HCT116 (cell line): ENCODE measurements around the gene MYRF. TPM values are rescaled to one million over a fixed set of nuclear protein-coding genes. Genes with fewer than 3 reads are reported as not detected.

Experiments
- ATAC-seq: fragments of 200-7000 bp; cut with Tn5 transposase; 2 replicates; pipeline ENCODE4 v1.9.1; 2020; ENCODE audit warnings: mild to moderate bottlenecking, moderate library complexity
- BruUV-seq: library from RNA; stranded (reverse); fragments of 400-500 nt; replicated peaks from 2 replicates; lab custom pipeline; 2021; lab: Mats Ljungman, UMichigan
- CTCF ChIA-PET: fragments of 300-600 bp; sonication (Branson Sonifier 250); formaldehyde crosslinking; loops from one replicate; lab custom pipeline; 2021; ENCODE audit warnings: antibody characterized with exemption; lab: Charles Lee
- POLR2A ChIA-PET: fragments of 300-600, 350-600 bp; sonication (Branson Sonifier 250); formaldehyde crosslinking; loops from one replicate; lab custom pipeline; 2021; ENCODE audit warnings: antibody characterized with exemption; lab: Charles Lee
- RAD21 ChIA-PET, 2 experiments: fragments of 300-600 bp; sonication (Branson Sonifier 250); formaldehyde crosslinking; loops; one replicate each; lab custom pipeline; 2023; ENCODE audit warnings: low total read pairs in 2 of 2; ENCODE audit not compliant: uncharacterized antibody in 2 of 2, unreplicated experiment in 2 of 2, low non-redundant PET in 1 of 2; lab: Charles Lee
- DNase-seq: peaks from one replicate; pipeline ENCODE4 v3.0.0-alpha.2; 2010; ENCODE audit warnings: low read depth, low spot score
- H2AFZ ChIP-seq: fragments of 200-600 bp; shearing (Covaris generic), sonication (generic); 2 replicates; pipeline ENCODE4 v1.6.1; 2017; ENCODE audit warnings: low read depth, mixed run types, mixed read lengths, antibody characterized with exemption, low read length; ENCODE audit not compliant: poor library complexity, severe bottlenecking
- H3K27ac ChIP-seq: 2 replicates; pipeline ENCODE4 v1.5.1; 2012; ENCODE audit warnings: low read depth, low read length
- H3K27me3 ChIP-seq: fragments of 200-600 bp; sonication (generic); 2 replicates; pipeline ENCODE4 v1.6.1; 2016; ENCODE audit warnings: mixed run types, low read length, mixed read lengths; ENCODE audit not compliant: insufficient read depth
- H3K36me3 ChIP-seq, 2 experiments: fragments of 200-500 bp in 1 of 2; fragments of 200-600 bp in 1 of 2; sonication (Bioruptor generic) in 1 of 2; sonication (generic) in 1 of 2; 2 replicates each; pipeline versions ENCODE4 v1.5.1 to v1.6.1; 2014 to 2016; ENCODE audit warnings: low read length in 2 of 2, inconsistent platforms in 1 of 2, mixed read lengths in 1 of 2, mixed run types in 1 of 2; ENCODE audit not compliant: insufficient read depth in 2 of 2, control insufficient read depth in 1 of 2
- H3K4me1 ChIP-seq, 2 experiments: fragments of 200-600 bp in 1 of 2; sonication (generic) in 1 of 2; 2 replicates each; pipeline versions ENCODE4 v1.5.1 to v1.6.1; 2012 to 2017; ENCODE audit warnings: low read length in 2 of 2, inconsistent platforms in 1 of 2, mild to moderate bottlenecking in 1 of 2, mixed read lengths in 1 of 2, mixed run types in 1 of 2, moderate library complexity in 1 of 2; ENCODE audit not compliant: insufficient read depth in 2 of 2, control insufficient read depth in 1 of 2
- H3K4me2 ChIP-seq: fragments of 200-600 bp; sonication (generic); 2 replicates; pipeline ENCODE4 v1.6.1; 2017; ENCODE audit warnings: mixed run types, low read length, mixed read lengths
- H3K4me3 ChIP-seq, 2 experiments: fragments of 200-600 bp in 1 of 2; sonication (generic) in 1 of 2; replicated peaks in 1 of 2; 2 replicates each; pipeline ENCODE4 v1.5.1; 2011 to 2016; ENCODE audit warnings: low read length in 2 of 2, control low read depth in 1 of 2, low read depth in 1 of 2, mild to moderate bottlenecking in 1 of 2, mixed read lengths in 1 of 2, mixed run types in 1 of 2
- H3K79me2 ChIP-seq: fragments of 200-600 bp; sonication (generic); 2 replicates; pipeline ENCODE4 v1.6.1; 2017; ENCODE audit warnings: mild to moderate bottlenecking, mixed run types, low read length, moderate library complexity, mixed read lengths; ENCODE audit not compliant: insufficient read depth
- H3K9ac ChIP-seq: fragments of 200-600 bp; sonication (generic); 2 replicates; pipeline ENCODE4 v1.6.1; 2016; ENCODE audit warnings: low read length, mixed read lengths
- H3K9me2 ChIP-seq: fragments of 200-600 bp; sonication (generic), shearing (Covaris generic); 2 replicates; pipeline ENCODE4 v1.6.1; 2017; ENCODE audit warnings: mixed run types, mild to moderate bottlenecking, moderate library complexity; ENCODE audit not compliant: insufficient read depth
- H3K9me3 ChIP-seq, 2 experiments: fragments of 200-500 bp in 1 of 2; fragments of 200-600 bp in 1 of 2; sonication (Bioruptor generic) in 1 of 2; sonication (generic) in 1 of 2; 2 replicates each; pipeline ENCODE4 v1.6.1; 2014 to 2017; ENCODE audit warnings: low read length in 2 of 2, mixed read lengths in 2 of 2, inconsistent platforms in 1 of 2, low read depth in 1 of 2, mild to moderate bottlenecking in 1 of 2, mixed run types in 1 of 2, moderate library complexity in 1 of 2; ENCODE audit not compliant: control insufficient read depth in 1 of 2, insufficient read depth in 1 of 2
- H4K20me1 ChIP-seq: fragments of 200-600 bp; sonication (generic), shearing (Covaris generic); 2 replicates; pipeline ENCODE4 v1.6.1; 2017; ENCODE audit warnings: mixed run types, mild to moderate bottlenecking, moderate library complexity; ENCODE audit not compliant: insufficient read depth
- ATF3 ChIP-seq: IDR thresholded peaks from 2 replicates; pipeline ENCODE4 v1.6.1; 2012
- CBX3 ChIP-seq: IDR thresholded peaks from 2 replicates; pipeline ENCODE4 v1.6.1; 2012; ENCODE audit warnings: low read depth
- CEBPB ChIP-seq: IDR thresholded peaks from 2 replicates; pipeline ENCODE4 v1.6.1; 2012; ENCODE audit warnings: low read depth
- CTCF ChIP-seq, 3 experiments: fragments of 200-600 bp in 1 of 3; sonication (generic) in 1 of 3; IDR thresholded peaks in 2 of 3; conservative IDR thresholded peaks in 1 of 3; 2 replicates each; pipeline ENCODE4 v1.5.1; 2012 to 2017; ENCODE audit warnings: low read depth in 2 of 3, low read length in 2 of 3, antibody characterized with exemption in 1 of 3, borderline replicate concordance in 1 of 3, control low read depth in 1 of 3, mild to moderate bottlenecking in 1 of 3, mixed read lengths in 1 of 3, mixed run types in 1 of 3, moderate library complexity in 1 of 3; ENCODE audit not compliant: insufficient read depth in 1 of 3
- EGR1 ChIP-seq: IDR thresholded peaks from 2 replicates; pipeline ENCODE4 v1.6.1; 2012; ENCODE audit warnings: low read depth
- ELF1 ChIP-seq: IDR thresholded peaks from 2 replicates; pipeline ENCODE4 v1.6.1; 2012; ENCODE audit warnings: low read depth, borderline replicate concordance
- EZH2phosphoT487 ChIP-seq: fragments of 200-600 bp; IDR thresholded peaks from 2 replicates; pipeline ENCODE4 v1.6.1; 2018; ENCODE audit warnings: antibody characterized with exemption, borderline replicate concordance
- FOSL1 ChIP-seq: IDR thresholded peaks from 2 replicates; pipeline ENCODE4 v1.6.1; 2012; ENCODE audit warnings: low read depth
- JUND ChIP-seq: IDR thresholded peaks from 2 replicates; pipeline ENCODE4 v1.6.1; 2012
- MAX ChIP-seq: IDR thresholded peaks from 2 replicates; pipeline ENCODE4 v1.6.1; 2012
- RAD21 ChIP-seq: IDR thresholded peaks from 2 replicates; pipeline ENCODE4 v1.6.1; 2012; ENCODE audit warnings: low read depth, mild to moderate bottlenecking
- SIN3A ChIP-seq: IDR thresholded peaks from 2 replicates; pipeline ENCODE4 v1.6.1; 2012; ENCODE audit warnings: low read depth
- SP1 ChIP-seq: IDR thresholded peaks from 2 replicates; pipeline ENCODE4 v1.6.1; 2012; ENCODE audit warnings: low read depth
- SRF ChIP-seq: IDR thresholded peaks from 2 replicates; pipeline ENCODE4 v1.6.1; 2012; ENCODE audit warnings: low read depth
- ZFX ChIP-seq: fragments of 450-650 bp; IDR thresholded peaks from 2 replicates; pipeline ENCODE4 v1.6.1; 2017
- ZNF274 ChIP-seq: fragments of 200-500 bp; sonication (Bioruptor generic); IDR thresholded peaks from 2 replicates; pipeline ENCODE4 v1.6.1; 2014; ENCODE audit warnings: mild to moderate bottlenecking, low read depth, low read length, inconsistent platforms
- intact Hi-C: fragments of 100-400 bp; cut with micrococcal nuclease; formaldehyde crosslinking; loops from 2 replicates; pipeline ENCODE4 v1.10.0; 2022
- total RNA-seq: library from RNA; stranded (reverse); gene quantifications from one replicate; pipeline ENCODE4 v1.2.1, GENCODE V29; 2021; ENCODE audit not compliant: unreplicated experiment

Gene MYRF
- total RNA-seq, 1 experiment from 2014 or later, result 52.3 TPM

- intact Hi-C loops, result no loop called here
- H2AFZ ChIP-seq, result no peak overlapping the region
- POLR2A ChIA-PET, result no interaction called here
Measured at GRCh38 chr11:61811831-61812230, 59.4 kb downstream of the MYRF start.

GRCh38 chr11:61812736-61813411, 60.4 kb downstream of the MYRF start:
- POLR2A ChIA-PET, result interaction anchor here (0.7 kb wide), 1 partner anchor 24 kb away, joined by 3 read pairs; no protein-coding TSS in a partner anchor
- Histone ChIP-seq H3K9me3 (no peaks in the 10 kb centered on the region), H3K27me3 (no peaks in the 10 kb centered on the region), H3K4me3 (no peak overlapping the region), H3K27ac (no peak overlapping the region), H3K9me2 (no peaks in the 10 kb centered on the region), H3K9ac (no peak overlapping the region), H4K20me1 (no peaks in the 10 kb centered on the region), H2AFZ (no peak overlapping the region), H3K79me2 (peaks cover 9% of the 10 kb centered on the region), H3K4me2 (no peak overlapping the region), H3K4me1 (peaks cover 10 to 34% of the 10 kb centered on the region in 2 experiments), H3K36me3 (peaks cover 2 to 10% of the 10 kb centered on the region in 2 experiments; a peak in 2 of 4 replicates)
- TF ChIP-seq ZNF274 (no peak), CBX3 (no peak), ZFX (no peak), SRF (no peak), SIN3A (no peak), EZH2phosphoT487 (no peak), ATF3 (no peak), JUND (no peak), CTCF (IDR thresholded peaks at IDR 0.05 in 2 of 3, conservative IDR thresholded peaks at IDR 0.05 in 1 of 3; ENCODE audit: borderline replicate concordance in 1 of 3, insufficient read depth in 1 of 3, low read depth in 2 of 3, low read length in 2 of 3) (no peak), RAD21 (no peak), MAX (no peak), FOSL1 (no peak), SP1 (no peak), ELF1 (no peak), CEBPB (no peak)
- RAD21 ChIA-PET, result no interaction called here
- intact Hi-C loops, result no loop called here
- CTCF ChIA-PET, result interaction anchor here (3.0 kb wide), 1 partner anchor 16 kb away, joined by 32 read pairs; no protein-coding TSS in a partner anchor
- DNase-seq, result no peak
- no peak for ATAC-seq
- no TSS peak for BruUV-seq

More at GRCh38 chr11:61811831-61812230, 59.4 kb downstream of the MYRF start:
- no peak overlapping the region for H3K27ac ChIP-seq
- ChIA-PET RAD21 (no interaction called here), CTCF (no interaction called here)
- DNase-seq, result no peak
- peaks cover 9% of the 10 kb centered on the region for H3K79me2 ChIP-seq
- H3K9ac ChIP-seq, result no peak overlapping the region
- no peaks in the 10 kb centered on the region for H3K9me2 ChIP-seq
- H4K20me1 ChIP-seq, result no peaks in the 10 kb centered on the region
- ATAC-seq, result no peak
- no peaks in the 10 kb centered on the region for H3K27me3 ChIP-seq
- no peak overlapping the region for H3K4me2 ChIP-seq
- no peaks in the 10 kb centered on the region for H3K9me3 ChIP-seq
- no peak for TF ChIP-seq MAX
- TF ChIP-seq SIN3A, result no peak
- TF ChIP-seq EGR1, result no peak
- no peak for TF ChIP-seq SP1
- peaks cover 4 to 26% of the 10 kb centered on the region in 2 experiments; a peak in 3 of 4 replicates for H3K4me1 ChIP-seq
- no peak overlapping the region for H3K4me3 ChIP-seq
- BruUV-seq, result no TSS peak
- H3K36me3 ChIP-seq, result peaks cover 2 to 16% of the 10 kb centered on the region in 2 experiments; a peak in 3 of 4 replicates
